Measurements from ENCODE around the gene TOP3A. TPM values are rescaled to one million over a fixed set of nuclear protein-coding genes. Genes with fewer than 3 reads are reported as not detected.

The TOP3A gene
- total RNA-seq, 1 experiment from 2014 or later: 68.7 TPM

GRCh38 chr17:18248300-18248731, 66.5 kb downstream of the TOP3A start:
- WGBS (ENCODE audit: extremely low coverage, insufficient read length, low lambda C conversion rate): no CpG with 5 or more reads among the region's 9 CpGs
- Histone ChIP-seq H2BK12ac (ENCODE audit: insufficient read length, low read depth, low read length) (no peak overlapping the region), H3K14ac (ENCODE audit: insufficient read depth, low read length) (no peak overlapping the region), H4K5ac (ENCODE audit: insufficient read length, low read depth, low read length) (no peak overlapping the region), H3K27me3 (ENCODE audit: insufficient read depth, low read length) (no peaks in the 10 kb centered on the region), H3K4me2 (ENCODE audit: insufficient read depth, insufficient read length, low read length) (no peak overlapping the region), H2BK20ac (ENCODE audit: low read depth, low read length, poor library complexity, severe bottlenecking) (no peak overlapping the region), H3K27ac (ENCODE audit: insufficient read length, low read depth, low read length) (no peak overlapping the region), H4K20me1 (ENCODE audit: control insufficient read depth, insufficient read depth, insufficient read length) (peaks cover 3% of the 10 kb centered on the region), H3K4me1 (ENCODE audit: insufficient read depth, low read length) (peaks cover 3% of the 10 kb centered on the region; the same call in 1 of the 2 replicates), H4K91ac (ENCODE audit: insufficient read length, low read depth, low read length) (no peak overlapping the region), H3K79me2 (ENCODE audit: insufficient read depth, low read length) (no peaks in the 10 kb centered on the region), H2AK5ac (ENCODE audit: insufficient read length, low read length) (no peak overlapping the region), H2BK15ac (ENCODE audit: low read depth, low read length) (no peak overlapping the region), H3K79me1 (ENCODE audit: insufficient read depth, low read depth, low read length, poor library complexity, severe bottlenecking) (no peaks in the 10 kb centered on the region), H3T11ph (ENCODE audit: low read length) (no peak overlapping the region), H4K8ac (replicated peaks; ENCODE audit: insufficient read length, low read depth, low read length) (no peak overlapping the region), H3K23me2 (ENCODE audit: insufficient read length, low read depth, low read length, poor library complexity, severe bottlenecking) (no peaks in the 10 kb centered on the region), H2BK5ac (ENCODE audit: insufficient read length, low read length) (no peak overlapping the region), H3K23ac (ENCODE audit: insufficient read length, low read depth, low read length) (no peak overlapping the region), H3K18ac (ENCODE audit: insufficient read length, low read depth, low read length) (no peak overlapping the region), H3K9ac (ENCODE audit: extremely low read depth, insufficient read length, low read length) (no peak overlapping the region), H3K4ac (ENCODE audit: low read depth, low read length) (no peak overlapping the region), H2BK120ac (ENCODE audit: low read depth, low read length, poor library complexity, severe bottlenecking) (no peak overlapping the region), H3K9me3 (ENCODE audit: control insufficient read depth, low read depth, low read length) (no peaks in the 10 kb centered on the region), H2AFZ (ENCODE audit: low read length) (no peak overlapping the region), H3K56ac (ENCODE audit: insufficient read length, low read depth, low read length) (no peak overlapping the region)
- Mint-ChIP-seq H3K36me3 (ENCODE audit: insufficient read depth in 1 of 3, low read depth in 3 of 3) (peaks cover 25 to 87% (median 85%) of the 10 kb centered on the region in 3 experiments; a peak in 6 of 7 replicates), H3K27me3 (ENCODE audit: low read depth) (no peaks in the 10 kb centered on the region; the same call in 1 of the 2 replicates), H3K4me1 (peaks cover 15 to 25% of the 10 kb centered on the region in 2 experiments), H3K27ac (peak overlapping the region; percentile 24 to 93 (median 90); a peak in 5 of 7 replicates), H3K4me3 (peak overlapping the region in 1 of 2 experiments; percentile 65; a peak in 3 of 5 replicates), H3K9me3 (no peaks in the 10 kb centered on the region; a peak in 1 of 5 replicates)
- peak; percentile 75 for TF ChIP-seq CTCF (conservative IDR thresholded peaks at IDR 0.05)
- peak; percentile 86 for DNase-seq
